A673 (cell line): ENCODE data around the gene LDB2. TPM values are rescaled to one million over a fixed set of nuclear protein-coding genes. Genes with fewer than 3 reads are reported as not detected.

Experiments
- BruUV-seq: library from RNA; stranded (reverse); fragments of 400-500 nt; replicated peaks from 2 replicates; lab custom pipeline; 2021; lab: Mats Ljungman, UMichigan
- CTCF ChIA-PET: fragments of 300-600 bp; sonication (Branson Sonifier 250); formaldehyde crosslinking; loops from one replicate; lab custom pipeline; 2022; ENCODE audit warnings: antibody characterized with exemption; lab: Charles Lee
- POLR2A ChIA-PET: fragments of 300-600 bp; sonication (Branson Sonifier 250); formaldehyde crosslinking; loops from one replicate; lab custom pipeline; 2022; ENCODE audit warnings: antibody characterized with exemption; ENCODE audit not compliant: low non-redundant PET; lab: Charles Lee
- DNase-seq: peaks from one replicate; pipeline ENCODE4 v3.0.0-alpha.2; 2015; ENCODE audit warnings: low spot score
- H3K27ac ChIP-seq: fragments of 200-600 bp; sonication (generic); 2 replicates; pipeline ENCODE4 v1.5.1; 2016; ENCODE audit warnings: mixed run types, low read depth, mild to moderate bottlenecking, mixed read lengths, antibody characterized with exemption, low read length; ENCODE audit not compliant: poor library complexity, severe bottlenecking
- H3K27me3 ChIP-seq: fragments of 200-600 bp; sonication (generic); replicated peaks from 2 replicates; pipeline ENCODE4 v1.6.1; 2017; ENCODE audit warnings: mixed run types, low read depth, mild to moderate bottlenecking, mixed read lengths, antibody characterized with exemption, low read length; ENCODE audit not compliant: insufficient read depth, poor library complexity
- H3K36me3 ChIP-seq: fragments of 200-600 bp; sonication (generic); 2 replicates; pipeline ENCODE4 v1.6.1; 2016; ENCODE audit warnings: mixed run types, mild to moderate bottlenecking, mixed read lengths, antibody characterized with exemption, low read length; ENCODE audit not compliant: insufficient read depth, poor library complexity, severe bottlenecking
- H3K4me1 ChIP-seq: fragments of 200-600 bp; sonication (generic); 2 replicates; pipeline ENCODE4 v1.6.1; 2017; ENCODE audit warnings: mixed run types, mild to moderate bottlenecking, mixed read lengths, antibody characterized with exemption, low read length; ENCODE audit not compliant: insufficient read depth, poor library complexity, severe bottlenecking
- H3K4me3 ChIP-seq: fragments of 200-600 bp; sonication (generic); 2 replicates; pipeline ENCODE4 v1.5.1; 2016; ENCODE audit warnings: low read depth, mixed run types, mild to moderate bottlenecking, mixed read lengths, low read length; ENCODE audit not compliant: poor library complexity, severe bottlenecking
- H3K9me3 ChIP-seq: fragments of 200-600 bp; sonication (generic); 2 replicates; pipeline ENCODE4 v1.6.1; 2016; ENCODE audit warnings: mixed run types, low read depth, mild to moderate bottlenecking, mixed read lengths, antibody characterized with exemption, low read length; ENCODE audit not compliant: poor library complexity, severe bottlenecking
- CTCF ChIP-seq: fragments of 300-800, 200-600 bp; sonication (generic); conservative IDR thresholded peaks from 2 replicates; pipeline ENCODE4 v1.5.1; 2017; ENCODE audit warnings: low read depth, mild to moderate bottlenecking, antibody characterized with exemption, low read length, moderate library complexity, mixed read lengths
- EZH2 ChIP-seq: fragments of 200-600 bp; sonication (generic); IDR thresholded peaks from 2 replicates; pipeline ENCODE4 v1.6.1; 2017; ENCODE audit warnings: borderline replicate concordance, low read depth, mild to moderate bottlenecking, mixed read lengths, antibody characterized with exemption, low read length; ENCODE audit not compliant: poor library complexity, severe bottlenecking
- intact Hi-C: fragments of 100-400 bp; cut with micrococcal nuclease; formaldehyde crosslinking; loops from one replicate; pipeline ENCODE4 v1.10.0; 2022; ENCODE audit not compliant: unreplicated experiment
- total RNA-seq: library from RNA; stranded (reverse); gene quantifications from 2 replicates; pipeline ENCODE4 v1.2.3, GENCODE V29; 2021

LDB2 gene
- total RNA-seq, 1 experiment from 2014 or later = 47.4 TPM

GRCh38 chr4:16717266-16717970 is 181.0 kb downstream of the LDB2 start:
- Histone ChIP-seq H3K27me3 (no peaks in the 10 kb centered on the region), H3K4me3 (no peak overlapping the region), H3K9me3 (no peaks in the 10 kb centered on the region), H3K27ac (no peak overlapping the region), H3K36me3 (no peaks in the 10 kb centered on the region), H3K4me1 (peaks cover 13% of the 10 kb centered on the region)
- BruUV-seq = no TSS peak
- peak; percentile 17 for DNase-seq
- ChIA-PET POLR2A (no interaction called here), CTCF (no interaction called here)
- intact Hi-C loops = no loop called here
- no peak for TF ChIP-seq EZH2
- no peak for TF ChIP-seq CTCF

- no peaks in the 10 kb centered on the region for H3K27me3 ChIP-seq
- no peaks in the 10 kb centered on the region for H3K36me3 ChIP-seq
- DNase-seq = no peak
- peaks cover 9% of the 10 kb centered on the region for H3K4me1 ChIP-seq
- POLR2A ChIA-PET = no interaction called here
- H3K4me3 ChIP-seq = no peak overlapping the region
- no peaks in the 10 kb centered on the region for H3K9me3 ChIP-seq
- intact Hi-C loops = no loop called here
- CTCF ChIA-PET = no interaction called here
- no peak overlapping the region for H3K27ac ChIP-seq
- no peak for TF ChIP-seq CTCF
- no peak for TF ChIP-seq EZH2
- BruUV-seq = no TSS peak
These were observed 183.0 kb downstream of the LDB2 start for GRCh38 chr4:16715482-16715881.

GRCh38 chr4:16714191-16714590 is 184.3 kb downstream of the LDB2 start:
- Histone ChIP-seq H3K27ac (no peak overlapping the region), H3K36me3 (no peaks in the 10 kb centered on the region), H3K9me3 (no peaks in the 10 kb centered on the region), H3K4me3 (no peak overlapping the region), H3K4me1 (peaks cover 14% of the 10 kb centered on the region), H3K27me3 (no peaks in the 10 kb centered on the region)
- ChIA-PET CTCF (no interaction called here), POLR2A (no interaction called here)
- TF ChIP-seq EZH2 (no peak), CTCF (no peak)
- BruUV-seq = no TSS peak
- intact Hi-C loops = no loop called here
- DNase-seq = no peak
